ENCODE data around the gene GRB14.

Gene GRB14

GRCh38 chr2:164447660-164448059, 173.6 kb downstream of the GRB14 start:
- H3K4me3 ChIP-seq (replicated peaks; ENCODE audit: low read depth, low read length), result no peak overlapping the region
- TF ChIP-seq CTCF (IDR thresholded peaks at IDR 0.05; ENCODE audit: low read depth, low read length, missing control alignments), result no peak
- no peak for DNase-seq (ENCODE audit: extremely low read depth, low read depth)
